ENCODE data around the gene MEIS1.

DNA sequence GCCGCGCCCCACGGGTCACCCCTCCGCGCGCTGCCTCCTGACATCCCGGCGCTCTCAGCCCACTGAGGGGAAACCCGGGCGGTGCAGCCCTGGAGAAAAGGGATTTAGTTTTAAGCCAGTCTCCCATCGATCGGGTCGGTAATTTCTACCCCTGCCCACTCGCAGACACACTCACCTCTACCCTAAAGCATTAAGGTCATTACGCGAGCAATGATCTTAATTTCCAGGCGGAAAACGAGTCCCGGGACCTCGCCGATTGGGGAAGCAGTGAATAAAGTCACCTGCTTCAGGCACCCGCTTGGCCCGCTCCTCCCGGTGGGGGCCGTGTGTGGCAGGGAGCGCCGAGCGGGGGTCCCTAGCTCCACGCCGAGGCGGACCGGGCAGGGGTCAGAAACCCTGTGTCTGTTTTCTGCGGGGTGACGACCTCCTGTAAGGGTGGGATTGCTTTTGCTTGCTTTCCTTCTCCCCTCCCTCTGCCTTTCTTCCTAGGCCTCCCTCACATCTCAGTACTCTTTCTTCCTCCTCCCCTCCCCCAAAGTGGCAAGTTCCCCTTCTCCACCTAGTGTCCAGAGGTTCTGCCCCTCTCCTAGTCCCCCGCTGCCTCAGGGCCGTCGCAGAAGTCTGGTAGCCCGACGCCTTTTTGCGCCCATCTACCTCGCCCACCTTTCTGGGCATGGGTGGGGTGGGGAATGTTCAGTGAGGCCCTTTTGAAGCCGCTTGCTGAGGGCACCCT, 142.6 kb downstream of the MEIS1 start:
- TF ChIP-seq, protein P1, sequence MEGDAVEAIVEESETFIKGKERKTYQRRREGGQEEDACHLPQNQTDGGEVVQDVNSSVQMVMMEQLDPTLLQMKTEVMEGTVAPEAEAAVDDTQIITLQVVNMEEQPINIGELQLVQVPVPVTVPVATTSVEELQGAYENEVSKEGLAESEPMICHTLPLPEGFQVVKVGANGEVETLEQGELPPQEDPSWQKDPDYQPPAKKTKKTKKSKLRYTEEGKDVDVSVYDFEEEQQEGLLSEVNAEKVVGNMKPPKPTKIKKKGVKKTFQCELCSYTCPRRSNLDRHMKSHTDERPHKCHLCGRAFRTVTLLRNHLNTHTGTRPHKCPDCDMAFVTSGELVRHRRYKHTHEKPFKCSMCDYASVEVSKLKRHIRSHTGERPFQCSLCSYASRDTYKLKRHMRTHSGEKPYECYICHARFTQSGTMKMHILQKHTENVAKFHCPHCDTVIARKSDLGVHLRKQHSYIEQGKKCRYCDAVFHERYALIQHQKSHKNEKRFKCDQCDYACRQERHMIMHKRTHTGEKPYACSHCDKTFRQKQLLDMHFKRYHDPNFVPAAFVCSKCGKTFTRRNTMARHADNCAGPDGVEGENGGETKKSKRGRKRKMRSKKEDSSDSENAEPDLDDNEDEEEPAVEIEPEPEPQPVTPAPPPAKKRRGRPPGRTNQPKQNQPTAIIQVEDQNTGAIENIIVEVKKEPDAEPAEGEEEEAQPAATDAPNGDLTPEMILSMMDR (IDR thresholded peaks at IDR 0.05): peak in 1 of 7 experiments; percentile 13
- TF ChIP-seq POLR2A (IDR thresholded peaks at IDR 0.05): peak in 2 of 3 donors; percentile 57 to 59
